CD4-positive, alpha-beta T cell (primary cell): ENCODE data around the gene MPDZ. TPM values are rescaled to one million over a fixed set of nuclear protein-coding genes. Genes with fewer than 3 reads are reported as not detected.

ENCODE experiments used
- ATAC-seq: fragments of 200-7000 bp; cut with Tn5 transposase; one replicate; pipeline ENCODE4 v1.10.0; 2022; ENCODE audit warnings: mild to moderate bottlenecking; ENCODE audit not compliant: poor library complexity
- CTCF ChIA-PET: fragments of 350-600 bp; sonication (Branson Sonifier 250); formaldehyde crosslinking; loops from one replicate; lab custom pipeline; 2021; ENCODE audit warnings: antibody characterized with exemption, inconsistent platforms; lab: Charles Lee
- POLR2A ChIA-PET: fragments of 350-600 bp; sonication (Branson Sonifier 250); formaldehyde crosslinking; loops from one replicate; lab custom pipeline; 2021; ENCODE audit warnings: antibody characterized with exemption, inconsistent platforms; lab: Charles Lee
- DNase-seq, 14 experiments: peaks; one replicate each; pipeline ENCODE4 v3.0.0-alpha.2; 2013 to 2020; ENCODE audit warnings: mixed read lengths in 2 of 14
- H3K27ac ChIP-seq, 2 donors: one replicate each; pipeline versions ENCODE4 v1.5.1 to v1.7.0; 2013; ENCODE audit warnings: low read length in 2 of 2, low read depth in 1 of 2, mild to moderate bottlenecking in 1 of 2
- H3K27me3 ChIP-seq, 2 experiments: 1 replicate in 1 of 2; 2 replicates in 1 of 2; pipeline versions ENCODE4 v1.6.1 to v1.7.0; 2013; ENCODE audit warnings: low read length in 2 of 2, control low read depth in 1 of 2, mild to moderate bottlenecking in 1 of 2, moderate library complexity in 1 of 2; ENCODE audit not compliant: insufficient read depth in 2 of 2, control insufficient read depth in 1 of 2
- H3K36me3 ChIP-seq: one replicate; pipeline ENCODE4 v1.6.1; 2013; ENCODE audit warnings: low read length, control low read depth; ENCODE audit not compliant: insufficient read depth
- H3K4me1 ChIP-seq: one replicate; pipeline ENCODE4 v1.6.1; 2013; ENCODE audit warnings: low read length, control low read depth; ENCODE audit not compliant: insufficient read depth
- H3K4me3 ChIP-seq: one replicate; pipeline ENCODE4 v1.5.1; 2013; ENCODE audit warnings: mild to moderate bottlenecking, low read length, moderate library complexity
- H3K9me3 ChIP-seq, 2 experiments: 1 replicate in 1 of 2; 2 replicates in 1 of 2; pipeline versions ENCODE4 v1.6.1 to v1.7.0; 2013; ENCODE audit warnings: low read length in 2 of 2, mild to moderate bottlenecking in 2 of 2, control low read depth in 1 of 2, moderate library complexity in 1 of 2; ENCODE audit not compliant: control insufficient read depth in 1 of 2, insufficient read depth in 1 of 2
- H3K27ac Mint-ChIP-seq: one replicate; pipeline ENCODE4 v1.8.0; 2020; ENCODE audit warnings: mixed read lengths
- H3K27me3 Mint-ChIP-seq: one replicate; pipeline ENCODE4 v1.8.0; 2021; ENCODE audit warnings: mixed read lengths
- H3K36me3 Mint-ChIP-seq: one replicate; pipeline ENCODE4 v1.8.0; 2021; ENCODE audit warnings: low read depth, mixed read lengths
- H3K4me1 Mint-ChIP-seq: one replicate; pipeline ENCODE4 v1.8.0; 2021; ENCODE audit warnings: low read depth, mixed read lengths
- H3K4me3 Mint-ChIP-seq: one replicate; pipeline ENCODE4 v1.8.0; 2020; ENCODE audit warnings: mild to moderate bottlenecking, mixed read lengths
- H3K9me3 Mint-ChIP-seq: one replicate; pipeline ENCODE4 v1.8.0; 2020; ENCODE audit warnings: mixed read lengths
- intact Hi-C, 2 experiments: fragments of 100-400 bp; cut with DNase I in 1 of 2; cut with micrococcal nuclease in 1 of 2; formaldehyde crosslinking; loops; one replicate each; pipeline versions ENCODE4 v1.15.1 to v1.9.0; 2023 to 2025; cut with DNase I, micrococcal nuclease
- total RNA-seq, 174 experiments: library from RNA in 2 of 174; stranded (reverse) in 2 of 174; gene quantifications; one replicate each; pipeline ENCODE4 v1.2.3 and lab custom pipeline; 2021 to 2026
- TF ChIP-seq, protein P1 (sequence below): fragments of 200-600 bp; IDR thresholded peaks from one replicate; pipeline ENCODE4 v1.8.0; 2022; ENCODE audit warnings: antibody characterized with exemption, mild to moderate bottlenecking

MPDZ gene
- total RNA-seq, 2 experiments from 2014 or later: not detected

DNA sequence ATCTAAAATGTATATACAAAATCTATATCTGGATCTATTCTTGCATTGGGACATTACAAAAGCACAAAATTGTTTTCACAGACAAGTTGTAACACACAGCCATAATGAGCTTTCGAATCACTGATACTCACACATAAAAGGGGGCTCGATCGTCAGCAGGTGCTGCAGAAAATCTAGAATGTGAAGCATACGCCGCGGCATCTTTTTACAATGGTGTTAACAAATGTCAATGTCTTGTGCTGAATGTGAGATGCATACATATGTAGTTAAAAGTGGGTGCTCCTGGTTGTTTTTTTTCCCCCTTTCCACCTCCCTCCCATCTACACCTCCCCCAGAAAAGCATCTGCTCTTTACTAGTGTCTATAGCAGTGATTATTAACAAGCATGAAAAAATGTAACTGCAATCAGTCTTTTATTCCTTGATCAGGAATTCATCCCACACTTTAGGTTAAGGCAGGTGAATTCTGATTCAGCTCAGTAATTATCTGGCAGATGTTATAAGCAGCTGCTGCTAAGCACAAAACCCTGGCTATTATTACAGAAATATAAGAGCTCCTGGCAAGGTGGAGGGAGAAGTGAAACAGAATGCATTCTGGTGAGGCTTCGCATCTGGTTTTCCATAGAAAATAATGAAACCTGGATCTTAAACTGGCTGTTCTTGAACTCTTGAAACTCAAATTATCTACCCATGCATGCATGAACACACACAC, 114.1 kb downstream of the MPDZ start:
- ATAC-seq: no peak
- no peaks in the 10 kb centered on the region for H3K27me3 Mint-ChIP-seq
- H3K9me3 ChIP-seq: peaks cover 0 to 3% of the 10 kb centered on the region in 2 experiments
- no peaks in the 10 kb centered on the region for H3K36me3 Mint-ChIP-seq
- DNase-seq: no peak
- no peak overlapping the region for H3K4me3 Mint-ChIP-seq
- H3K27ac Mint-ChIP-seq: no peak overlapping the region
- no peak overlapping the region for H3K27ac ChIP-seq
- TF ChIP-seq, protein P1, sequence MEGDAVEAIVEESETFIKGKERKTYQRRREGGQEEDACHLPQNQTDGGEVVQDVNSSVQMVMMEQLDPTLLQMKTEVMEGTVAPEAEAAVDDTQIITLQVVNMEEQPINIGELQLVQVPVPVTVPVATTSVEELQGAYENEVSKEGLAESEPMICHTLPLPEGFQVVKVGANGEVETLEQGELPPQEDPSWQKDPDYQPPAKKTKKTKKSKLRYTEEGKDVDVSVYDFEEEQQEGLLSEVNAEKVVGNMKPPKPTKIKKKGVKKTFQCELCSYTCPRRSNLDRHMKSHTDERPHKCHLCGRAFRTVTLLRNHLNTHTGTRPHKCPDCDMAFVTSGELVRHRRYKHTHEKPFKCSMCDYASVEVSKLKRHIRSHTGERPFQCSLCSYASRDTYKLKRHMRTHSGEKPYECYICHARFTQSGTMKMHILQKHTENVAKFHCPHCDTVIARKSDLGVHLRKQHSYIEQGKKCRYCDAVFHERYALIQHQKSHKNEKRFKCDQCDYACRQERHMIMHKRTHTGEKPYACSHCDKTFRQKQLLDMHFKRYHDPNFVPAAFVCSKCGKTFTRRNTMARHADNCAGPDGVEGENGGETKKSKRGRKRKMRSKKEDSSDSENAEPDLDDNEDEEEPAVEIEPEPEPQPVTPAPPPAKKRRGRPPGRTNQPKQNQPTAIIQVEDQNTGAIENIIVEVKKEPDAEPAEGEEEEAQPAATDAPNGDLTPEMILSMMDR: no peak
- no peaks in the 10 kb centered on the region for H3K27me3 ChIP-seq
- ChIA-PET POLR2A (no interaction called here), CTCF (no interaction called here)
- no peaks in the 10 kb centered on the region for H3K4me1 ChIP-seq
- intact Hi-C loops: no loop called here
- no peak overlapping the region for H3K4me3 ChIP-seq
- no peaks in the 10 kb centered on the region for H3K36me3 ChIP-seq
- peaks cover 2% of the 10 kb centered on the region for H3K9me3 Mint-ChIP-seq
- no peaks in the 10 kb centered on the region for H3K4me1 Mint-ChIP-seq

GRCh38 chr9:13163946-13164345, 115.5 kb downstream of the MPDZ start:
- TF ChIP-seq, protein P1: no peak
- H3K9me3 ChIP-seq: peaks cover 0 to 3% of the 10 kb centered on the region in 2 experiments
- DNase-seq (no peak), ATAC-seq (no peak)
- intact Hi-C loops: no loop called here
- no peaks in the 10 kb centered on the region for H3K27me3 Mint-ChIP-seq
- no peak overlapping the region for H3K27ac ChIP-seq
- H3K9me3 Mint-ChIP-seq: peaks cover 2% of the 10 kb centered on the region
- H3K4me1 ChIP-seq: no peaks in the 10 kb centered on the region
- POLR2A ChIA-PET: no interaction called here
- H3K4me3 Mint-ChIP-seq: no peak overlapping the region
- no peak overlapping the region for H3K27ac Mint-ChIP-seq
- H3K36me3 ChIP-seq: no peaks in the 10 kb centered on the region
- no peaks in the 10 kb centered on the region for H3K27me3 ChIP-seq
- CTCF ChIA-PET: no interaction called here
- no peaks in the 10 kb centered on the region for H3K4me1 Mint-ChIP-seq
- H3K36me3 Mint-ChIP-seq: no peaks in the 10 kb centered on the region
- no peak overlapping the region for H3K4me3 ChIP-seq

DNA sequence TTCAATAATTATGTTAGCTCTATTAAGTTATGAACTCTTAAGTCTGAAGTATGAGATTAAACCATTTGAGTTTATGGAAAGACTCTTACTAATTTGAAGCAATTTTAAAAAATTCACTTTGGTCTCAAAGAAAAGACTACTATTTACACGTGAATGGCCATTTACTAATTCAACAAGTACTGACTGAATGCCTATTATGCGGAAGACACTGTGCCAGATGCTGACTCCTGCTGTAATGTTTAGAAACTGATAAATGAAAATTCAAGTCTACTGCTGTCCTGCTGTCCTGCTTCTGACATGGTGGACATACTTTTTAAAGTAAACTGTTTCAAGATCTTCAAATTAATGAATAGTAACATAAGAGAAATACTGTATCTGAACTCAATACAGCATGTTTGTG, 116.2 kb downstream of the MPDZ start:
- Histone ChIP-seq H3K9me3 (peaks cover 0 to 3% of the 10 kb centered on the region in 2 experiments), H3K36me3 (no peaks in the 10 kb centered on the region), H3K4me3 (no peak overlapping the region), H3K27ac (no peak overlapping the region), H3K27me3 (no peaks in the 10 kb centered on the region), H3K4me1 (no peaks in the 10 kb centered on the region)
- no peak overlapping the region for H3K27ac Mint-ChIP-seq
- TF ChIP-seq, protein P1: no peak
- CTCF ChIA-PET: no interaction called here
- DNase-seq (no peak), ATAC-seq (no peak)
- H3K27me3 Mint-ChIP-seq: no peaks in the 10 kb centered on the region
- peaks cover 2% of the 10 kb centered on the region for H3K9me3 Mint-ChIP-seq
- H3K4me1 Mint-ChIP-seq: no peaks in the 10 kb centered on the region
- POLR2A ChIA-PET: no interaction called here
- H3K36me3 Mint-ChIP-seq: no peaks in the 10 kb centered on the region
- H3K4me3 Mint-ChIP-seq: no peak overlapping the region
- intact Hi-C loops: no loop called here
